A549 (cell line): ENCODE data around the gene DSTN. TPM values are rescaled to one million over a fixed set of nuclear protein-coding genes. Genes with fewer than 3 reads are reported as not detected.

ENCODE experiments used
- ATAC-seq, 2 experiments: fragments of 200-7000 bp in 1 of 2; fragments of >200 bp in 1 of 2; cut with Nextera tagmentation in 1 of 2; cut with Tn5 transposase in 1 of 2; 3 replicates each; pipeline versions ENCODE4 v1.8.0 to v1.9.1; 2018 to 2020; ENCODE audit warnings: mild to moderate bottlenecking in 1 of 2, moderate library complexity in 1 of 2
- CTCF ChIA-PET: fragments of 300-600 bp; sonication (Branson Sonifier 250); formaldehyde crosslinking; extraction: SDS; loops from one replicate; lab custom pipeline; 2021; ENCODE audit warnings: antibody characterized with exemption, inconsistent platforms; lab: Yijun Ruan, JAX
- POLR2A ChIA-PET: fragments of 350-600 bp; formaldehyde crosslinking; extraction: SDS; loops from one replicate; lab custom pipeline; 2021; ENCODE audit warnings: antibody characterized with exemption, inconsistent platforms; lab: Yijun Ruan, JAX
- DNase-seq, 2 experiments: peaks; one replicate each; pipeline versions ENCODE4 v3.0.0 to v3.0.0-alpha.2; 2011 to 2016; ENCODE audit warnings: low read depth in 1 of 2, low spot score in 1 of 2
- FAIRE-seq: peaks from 2 replicates; lab custom pipeline; 2011; peaks lifted over from hg19 to GRCh38; lab: Jason Lieb, UNC
- H3K27ac ChIP-seq, 2 experiments: fragments of >200 bp; sonication (Bioruptor Twin); formaldehyde crosslinking; 3 replicates each; pipeline ENCODE4 v1.5.1; 2016 to 2017
- H3K4me1 ChIP-seq: fragments of >200 bp; sonication (Bioruptor Twin); formaldehyde crosslinking; 3 replicates; pipeline ENCODE4 v1.6.1; 2016
- H3K4me2 ChIP-seq: fragments of >200 bp; sonication (Bioruptor Twin); formaldehyde crosslinking; 3 replicates; pipeline ENCODE4 v1.6.1; 2016
- H3K4me3 ChIP-seq: fragments of >200 bp; sonication (Bioruptor Twin); formaldehyde crosslinking; 3 replicates; pipeline ENCODE4 v1.5.1; 2016
- H3K9me3 ChIP-seq: fragments of >200 bp; sonication (Bioruptor Twin); formaldehyde crosslinking; 3 replicates; pipeline ENCODE4 v1.6.1; 2016
- CBX2 ChIP-seq: fragments of 200-600 bp; sonication (generic); IDR thresholded peaks from 2 replicates; pipeline ENCODE4 v1.6.1; 2016; ENCODE audit warnings: low read depth, mild to moderate bottlenecking, borderline replicate concordance
- CEBPB ChIP-seq, 2 experiments: fragments of >200 bp in 1 of 2; sonication (Bioruptor Twin) in 1 of 2; formaldehyde crosslinking in 1 of 2; IDR thresholded peaks; 2 replicates each; pipeline ENCODE4 v1.6.1; 2012 to 2016
- CHD4 ChIP-seq: fragments of 200-600 bp; sonication (generic); IDR thresholded peaks from 2 replicates; pipeline ENCODE4 v1.6.1; 2016; ENCODE audit warnings: antibody characterized with exemption, mild to moderate bottlenecking, borderline replicate concordance
- EHF ChIP-seq: fragments of 250-450 bp; sonication (Bioruptor Pico); IDR thresholded peaks from 2 replicates; pipeline ENCODE4 v1.5.0; 2020; ENCODE audit warnings: mild to moderate bottlenecking
- GATA3 ChIP-seq: IDR thresholded peaks from 2 replicates; pipeline ENCODE4 v1.6.1; 2012; ENCODE audit warnings: borderline replicate concordance
- HDAC2 ChIP-seq: fragments of 200-600 bp; sonication (generic); IDR thresholded peaks from 2 replicates; pipeline ENCODE4 v1.6.1; 2016
- HOXA7 ChIP-seq: fragments of 250-450 bp; sonication (Bioruptor Pico); IDR thresholded peaks from 2 replicates; pipeline ENCODE4 v1.5.0; 2020; ENCODE audit warnings: mild to moderate bottlenecking, moderate library complexity
- HOXB5 ChIP-seq: fragments of 250-450 bp; sonication (Bioruptor Pico); IDR thresholded peaks from 2 replicates; pipeline ENCODE4 v1.5.0; 2020; ENCODE audit warnings: mild to moderate bottlenecking, moderate library complexity
- JUNB ChIP-seq: fragments of >200 bp; sonication (Bioruptor Twin); formaldehyde crosslinking; IDR thresholded peaks from 2 replicates; pipeline ENCODE4 v1.6.1; 2016
- KDM5A ChIP-seq: fragments of 200-600 bp; sonication (generic); IDR thresholded peaks from 2 replicates; pipeline ENCODE4 v1.6.1; 2016; ENCODE audit warnings: antibody characterized with exemption, mild to moderate bottlenecking
- MAFK ChIP-seq: fragments of 450-650 bp; IDR thresholded peaks from 2 replicates; pipeline ENCODE4 v1.6.1; 2014; ENCODE audit not compliant: partially characterized antibody
- MYC ChIP-seq: IDR thresholded peaks from 2 replicates; pipeline ENCODE4 v1.6.1; 2012; ENCODE audit warnings: mild to moderate bottlenecking, inconsistent platforms, low read length, improper control_type of control experiment, borderline replicate concordance
- NFE2L2 ChIP-seq: fragments of 150-350 bp; conservative IDR thresholded peaks from 2 replicates; pipeline ENCODE4 v1.6.1; 2014; ENCODE audit warnings: low read length
- NPAS2 ChIP-seq: fragments of 250-450 bp; sonication (Bioruptor Pico); IDR thresholded peaks from 2 replicates; pipeline ENCODE4 v1.8.0; 2022; ENCODE audit warnings: mild to moderate bottlenecking, moderate library complexity, borderline replicate concordance
- PHF8 ChIP-seq: fragments of 200-600 bp; sonication (generic); IDR thresholded peaks from 2 replicates; pipeline ENCODE4 v1.6.1; 2016; ENCODE audit warnings: low read depth, mild to moderate bottlenecking, antibody characterized with exemption, moderate library complexity, borderline replicate concordance
- POLR2A ChIP-seq: IDR thresholded peaks from 2 replicates; pipeline ENCODE4 v1.6.1; 2012; ENCODE audit warnings: mild to moderate bottlenecking, low read length
- POLR2AphosphoS2 ChIP-seq: conservative IDR thresholded peaks from 2 replicates; pipeline ENCODE4 v1.6.1; 2012; ENCODE audit warnings: low read length, improper control_type of control experiment, inconsistent platforms
- RNF2 ChIP-seq: fragments of 200-600 bp; sonication (generic); IDR thresholded peaks from 2 replicates; pipeline ENCODE4 v1.6.1; 2016; ENCODE audit warnings: low read depth, mild to moderate bottlenecking, antibody characterized with exemption, moderate library complexity, borderline replicate concordance
- SMC3 ChIP-seq: fragments of >200 bp; sonication (Bioruptor Twin); formaldehyde crosslinking; IDR thresholded peaks from 3 replicates; pipeline ENCODE4 v1.6.1; 2018; ENCODE audit warnings: inconsistent platforms
- SREBF2 ChIP-seq: fragments of 450-650 bp; IDR thresholded peaks from 2 replicates; pipeline ENCODE4 v1.6.1; 2014; ENCODE audit warnings: mild to moderate bottlenecking, moderate library complexity
- TFCP2L1 ChIP-seq: fragments of 250-450 bp; sonication (Bioruptor Pico); IDR thresholded peaks from 2 replicates; pipeline ENCODE4 v1.5.0; 2021; ENCODE audit warnings: mild to moderate bottlenecking
- TP53 ChIP-seq: fragments of 250-450 bp; sonication (Bioruptor Pico); IDR thresholded peaks from 2 replicates; pipeline ENCODE4 v1.5.0; 2021; ENCODE audit warnings: mild to moderate bottlenecking, moderate library complexity
- ZFP36 ChIP-seq: fragments of 450-650 bp; IDR thresholded peaks from 2 replicates; pipeline ENCODE4 v1.6.1; 2014; ENCODE audit warnings: borderline replicate concordance; ENCODE audit not compliant: partially characterized antibody
- WGBS: methylation state at CpG from one replicate; pipeline ENCODE4 v1.1.6; 2017; ENCODE audit errors: missing lambda C conversion rate; 5-methylcytosine and 5-hydroxymethylcytosine counted together
- polyA plus RNA-seq, 4 experiments: library from polyadenylated mRNA; depleted of rRNA in 3 of 4; stranded (reverse); fragments of >200 nt; fragmentation: RNase III in 1 of 4; extraction: RNeasy Plus Mini Kit Qiagen cat#74134 plus additional on column Dnase treatment in 1 of 4; gene quantifications; 2 replicates in 3 of 4; 3 replicates in 1 of 4; pipeline ENCODE4 v1.2.3, GENCODE V29; 2011 to 2017
- TF ChIP-seq, protein P1 (sequence below): fragments of >200 bp; sonication (Bioruptor Twin); formaldehyde crosslinking; IDR thresholded peaks from 3 replicates; pipeline ENCODE4 v1.6.1; 2016
- TF ChIP-seq, protein P2 (sequence below): IDR thresholded peaks from 2 replicates; pipeline ENCODE4 v1.6.1; 2012
- TF ChIP-seq, protein P3 (sequence below): fragments of >200 bp; sonication (Bioruptor Twin); formaldehyde crosslinking; IDR thresholded peaks from 2 replicates; pipeline ENCODE4 v1.6.1; 2016
- TF ChIP-seq, protein P4 (sequence below): fragments of >200 bp; sonication (Bioruptor Twin); formaldehyde crosslinking; IDR thresholded peaks from 3 replicates; pipeline ENCODE4 v1.5.1; 2016

Gene DSTN
- polyA plus RNA-seq, 2 of the 4 experiments (the other 2 are of a cell fraction) = 544 to 1,131 TPM

DNA sequence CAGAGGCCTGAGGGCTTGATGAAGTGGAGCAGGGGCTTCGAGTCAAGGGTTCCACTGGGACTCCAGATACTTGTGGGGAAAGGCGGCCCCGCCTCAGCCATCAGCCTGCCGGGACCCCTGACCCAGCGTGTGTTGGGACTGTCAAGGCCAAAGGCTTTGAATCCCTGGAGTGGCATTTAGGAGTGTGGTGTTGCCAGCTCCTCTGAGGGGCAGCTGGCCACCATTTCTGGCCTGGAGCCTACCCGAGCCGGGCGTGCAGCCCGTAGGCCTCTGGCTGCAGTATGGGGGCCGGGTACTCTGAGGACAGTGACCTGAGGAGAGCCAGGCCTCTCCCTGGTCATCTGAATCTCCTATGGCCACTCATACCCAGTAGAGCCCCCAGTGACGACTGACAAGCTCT, 72.1 kb downstream of the DSTN start:
- H3K4me3 ChIP-seq = no peak overlapping the region
- no peak overlapping the region for H3K4me2 ChIP-seq
- DNase-seq (no peak), FAIRE-seq (no peak), ATAC-seq (no peak)
- no peaks in the 10 kb centered on the region for H3K4me1 ChIP-seq
- WGBS = 88% methylated on average over 11 of the region's 11 CpGs
- ChIA-PET CTCF (interaction anchor here (0.7 to 2.3 kb wide), 11 partner anchors 8 to 354 kb away, joined by 3 to 10 read pairs (median 5); no protein-coding TSS in a partner anchor), POLR2A (no interaction called here)
- H3K9me3 ChIP-seq = no peaks in the 10 kb centered on the region
- H3K27ac ChIP-seq = no peak overlapping the region
- TF ChIP-seq, protein P1, sequence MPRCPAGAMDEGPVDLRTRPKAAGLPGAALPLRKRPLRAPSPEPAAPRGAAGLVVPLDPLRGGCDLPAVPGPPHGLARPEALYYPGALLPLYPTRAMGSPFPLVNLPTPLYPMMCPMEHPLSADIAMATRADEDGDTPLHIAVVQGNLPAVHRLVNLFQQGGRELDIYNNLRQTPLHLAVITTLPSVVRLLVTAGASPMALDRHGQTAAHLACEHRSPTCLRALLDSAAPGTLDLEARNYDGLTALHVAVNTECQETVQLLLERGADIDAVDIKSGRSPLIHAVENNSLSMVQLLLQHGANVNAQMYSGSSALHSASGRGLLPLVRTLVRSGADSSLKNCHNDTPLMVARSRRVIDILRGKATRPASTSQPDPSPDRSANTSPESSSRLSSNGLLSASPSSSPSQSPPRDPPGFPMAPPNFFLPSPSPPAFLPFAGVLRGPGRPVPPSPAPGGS = no peak
- TF ChIP-seq HOXB5 (no peak), CBX2 (no peak), NPAS2 (CRISPR knock-in tag) (no peak), KDM5A (no peak), CEBPB (IDR thresholded peaks at IDR 0.05) (no peak), POLR2AphosphoS2 (no peak), POLR2A (no peak), HOXA7 (CRISPR knock-in tag) (no peak)
- TF ChIP-seq, protein P2, sequence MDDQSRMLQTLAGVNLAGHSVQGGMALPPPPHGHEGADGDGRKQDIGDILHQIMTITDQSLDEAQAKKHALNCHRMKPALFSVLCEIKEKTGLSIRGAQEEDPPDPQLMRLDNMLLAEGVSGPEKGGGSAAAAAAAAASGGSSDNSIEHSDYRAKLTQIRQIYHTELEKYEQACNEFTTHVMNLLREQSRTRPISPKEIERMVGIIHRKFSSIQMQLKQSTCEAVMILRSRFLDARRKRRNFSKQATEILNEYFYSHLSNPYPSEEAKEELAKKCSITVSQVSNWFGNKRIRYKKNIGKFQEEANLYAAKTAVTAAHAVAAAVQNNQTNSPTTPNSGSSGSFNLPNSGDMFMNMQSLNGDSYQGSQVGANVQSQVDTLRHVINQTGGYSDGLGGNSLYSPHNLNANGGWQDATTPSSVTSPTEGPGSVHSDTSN = no peak

DNA sequence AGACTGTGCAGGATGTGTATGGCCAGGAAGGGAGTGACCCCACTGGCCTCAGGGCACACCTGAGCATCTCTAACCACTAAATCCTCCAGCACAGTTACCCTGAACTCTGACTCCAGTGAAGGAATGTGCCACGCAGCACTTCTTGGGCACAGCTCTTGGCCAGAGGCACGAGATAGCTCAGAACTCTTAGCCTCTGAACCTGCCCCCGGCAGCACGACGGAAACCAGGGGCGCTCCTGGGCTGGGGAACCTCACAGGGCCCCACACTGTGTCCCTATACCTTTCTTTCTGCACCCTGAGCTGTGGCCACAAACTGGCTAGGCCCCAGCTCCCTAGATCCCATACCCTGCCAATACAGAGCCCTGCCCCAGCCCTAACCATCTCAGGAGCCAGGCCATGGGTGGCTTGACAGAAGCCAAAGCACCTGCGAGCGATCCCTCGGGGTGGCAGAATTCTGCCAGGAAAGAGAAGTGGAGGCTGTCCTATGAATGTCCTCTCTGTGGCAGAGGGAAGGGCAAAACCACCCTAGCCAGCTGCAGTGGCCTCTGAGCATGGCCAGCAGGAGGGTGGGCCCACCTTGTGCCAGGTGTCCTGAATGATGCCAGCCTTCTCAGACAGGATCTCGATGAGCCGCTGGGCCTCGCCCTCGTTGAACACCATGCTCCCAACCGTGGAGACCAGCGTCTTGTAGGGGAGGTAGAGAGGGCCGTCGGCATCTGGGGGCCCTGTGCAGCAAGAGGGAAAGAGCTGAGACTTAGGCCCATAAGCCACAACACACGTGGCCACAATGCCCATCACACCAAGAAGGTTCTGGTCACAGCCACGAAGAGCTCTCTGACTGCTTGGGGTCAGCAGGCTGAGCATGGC, 72.8 kb downstream of the DSTN start:
- POLR2A ChIA-PET = no interaction called here
- Histone ChIP-seq H3K4me3 (no peak overlapping the region), H3K27ac (no peak overlapping the region), H3K9me3 (no peaks in the 10 kb centered on the region), H3K4me1 (no peaks in the 10 kb centered on the region), H3K4me2 (no peak overlapping the region)
- FAIRE-seq (no peak), DNase-seq (no peak), ATAC-seq (no peak)
- WGBS = 89% methylated on average over 19 of the region's 19 CpGs
- no peak for TF ChIP-seq GATA3
- TF ChIP-seq, protein P3, sequence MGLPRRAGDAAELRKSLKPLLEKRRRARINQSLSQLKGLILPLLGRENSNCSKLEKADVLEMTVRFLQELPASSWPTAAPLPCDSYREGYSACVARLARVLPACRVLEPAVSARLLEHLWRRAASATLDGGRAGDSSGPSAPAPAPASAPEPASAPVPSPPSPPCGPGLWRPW = no peak
- no peak for TF ChIP-seq SMC3
- TF ChIP-seq CEBPB (IDR thresholded peaks at IDR 0.05) = no peak
- TF ChIP-seq HDAC2 = no peak
- TF ChIP-seq JUNB = no peak
- no peak for TF ChIP-seq RNF2
- CTCF ChIA-PET = interaction anchor here (0.7 to 2.3 kb wide), 13 partner anchors 8 to 354 kb away, joined by 3 to 10 read pairs (median 5); partner anchors contain the start of gene RRBP1

DNA sequence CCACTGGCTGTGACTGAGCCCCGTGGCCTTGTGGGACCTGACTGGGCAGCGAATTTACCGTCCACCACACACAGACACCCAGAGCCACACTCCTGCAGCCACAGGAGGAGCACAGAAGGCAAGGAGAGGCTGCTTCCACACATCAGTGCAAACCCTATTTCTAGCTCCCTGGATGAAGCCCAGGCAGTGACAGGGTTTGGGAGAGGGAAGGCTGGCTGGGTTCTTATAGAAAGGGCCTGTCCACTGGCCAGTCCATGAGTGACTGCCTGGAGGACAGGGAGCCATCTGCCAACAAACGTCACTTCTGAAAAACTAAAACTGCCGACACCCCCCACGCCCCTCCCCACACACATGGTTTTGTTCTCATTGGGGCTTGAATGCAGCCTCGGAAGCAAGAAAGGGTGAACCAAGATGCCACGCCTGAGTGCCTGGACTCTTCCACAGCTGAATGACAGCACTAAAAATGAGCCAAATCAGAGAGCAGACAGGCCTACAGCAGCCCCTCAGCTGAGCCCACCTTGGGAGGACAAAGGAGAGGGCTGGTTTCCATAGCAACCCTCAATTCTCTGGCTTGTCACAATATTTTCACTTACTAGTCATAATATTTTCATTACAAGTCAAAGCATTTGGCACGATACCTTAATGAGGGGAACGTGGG, 73.8 kb downstream of the DSTN start:
- Histone ChIP-seq H3K4me1 (no peaks in the 10 kb centered on the region), H3K4me3 (no peak overlapping the region), H3K27ac (no peak overlapping the region), H3K9me3 (no peaks in the 10 kb centered on the region), H3K4me2 (no peak overlapping the region)
- WGBS = 89% methylated on average over 10 of the region's 10 CpGs
- DNase-seq = no peak
- TF ChIP-seq EHF (CRISPR knock-in tag) = no peak
- no peak for TF ChIP-seq SMC3
- no peak for TF ChIP-seq MYC
- no peak for TF ChIP-seq TP53 (CRISPR knock-in tag)
- TF ChIP-seq, protein P4, sequence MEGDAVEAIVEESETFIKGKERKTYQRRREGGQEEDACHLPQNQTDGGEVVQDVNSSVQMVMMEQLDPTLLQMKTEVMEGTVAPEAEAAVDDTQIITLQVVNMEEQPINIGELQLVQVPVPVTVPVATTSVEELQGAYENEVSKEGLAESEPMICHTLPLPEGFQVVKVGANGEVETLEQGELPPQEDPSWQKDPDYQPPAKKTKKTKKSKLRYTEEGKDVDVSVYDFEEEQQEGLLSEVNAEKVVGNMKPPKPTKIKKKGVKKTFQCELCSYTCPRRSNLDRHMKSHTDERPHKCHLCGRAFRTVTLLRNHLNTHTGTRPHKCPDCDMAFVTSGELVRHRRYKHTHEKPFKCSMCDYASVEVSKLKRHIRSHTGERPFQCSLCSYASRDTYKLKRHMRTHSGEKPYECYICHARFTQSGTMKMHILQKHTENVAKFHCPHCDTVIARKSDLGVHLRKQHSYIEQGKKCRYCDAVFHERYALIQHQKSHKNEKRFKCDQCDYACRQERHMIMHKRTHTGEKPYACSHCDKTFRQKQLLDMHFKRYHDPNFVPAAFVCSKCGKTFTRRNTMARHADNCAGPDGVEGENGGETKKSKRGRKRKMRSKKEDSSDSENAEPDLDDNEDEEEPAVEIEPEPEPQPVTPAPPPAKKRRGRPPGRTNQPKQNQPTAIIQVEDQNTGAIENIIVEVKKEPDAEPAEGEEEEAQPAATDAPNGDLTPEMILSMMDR = no peak
- no peak for TF ChIP-seq NFE2L2
- no peak for TF ChIP-seq ZFP36
- no peak for TF ChIP-seq SREBF2
- no peak for TF ChIP-seq HOXA7 (CRISPR knock-in tag)
- no peak for TF ChIP-seq MAFK
- TF ChIP-seq GATA3 = no peak
- no peak for TF ChIP-seq CHD4
- TF ChIP-seq TFCP2L1 = no peak
- no peak for TF ChIP-seq PHF8
- FAIRE-seq = no peak
- CTCF ChIA-PET = interaction anchor here (0.7 to 2.3 kb wide), 9 partner anchors 10 to 187 kb away, joined by 3 to 10 read pairs (median 3); partner anchors contain the start of genes BFSP1 and RRBP1
- no peak for ATAC-seq
- POLR2A ChIA-PET = no interaction called here
